BLaER1 treated with 17β-estradiol and CSF1 and Interleukin-3, amounts not matched to agents 10 nM and 100 nM (cell line): ENCODE data around the gene ALKAL2.
A peak's percentile ranks its signal among the peaks of the same experiment; 100 is the strongest.
"Not testable (repeated sequence)": the region's sequence is repeated elsewhere in the genome, so short reads cannot be mapped to it uniquely, and the experiment has no call there.

Source experiments
- H3K27ac ChIP-seq, 11 experiments: shearing (Covaris generic); formaldehyde crosslinking; 2 replicates each; pipeline ENCODE4 v1.8.1; 2022
- H3K27me3 ChIP-seq, 11 experiments: shearing (Covaris generic); formaldehyde crosslinking; 2 replicates each; pipeline ENCODE4 v1.8.1; 2022
- H3K36me3 ChIP-seq, 11 experiments: shearing (Covaris generic); formaldehyde crosslinking; 2 replicates each; pipeline ENCODE4 v1.8.1; 2022
- H3K4me1 ChIP-seq, 10 experiments: shearing (Covaris generic); formaldehyde crosslinking; 2 replicates each; pipeline ENCODE4 v1.8.1; 2022
- H3K4me2 ChIP-seq, 11 experiments: shearing (Covaris generic); formaldehyde crosslinking; 2 replicates each; pipeline ENCODE4 v1.8.1; 2022
- H3K4me3 ChIP-seq, 10 experiments: shearing (Covaris generic); formaldehyde crosslinking; 2 replicates each; pipeline ENCODE4 v1.8.1; 2022
- H3K9ac ChIP-seq, 11 experiments: shearing (Covaris generic); formaldehyde crosslinking; 2 replicates each; pipeline ENCODE4 v1.8.1; 2022
- H3K9me3 ChIP-seq, 11 experiments: shearing (Covaris generic); formaldehyde crosslinking; replicated peaks in 1 of 11; 2 replicates each; pipeline ENCODE4 v1.8.1; 2022
- H4K20me1 ChIP-seq, 11 experiments: shearing (Covaris generic); formaldehyde crosslinking; 2 replicates each; pipeline ENCODE4 v1.8.1; 2022
- Cebpa-rat ChIP-seq, 11 experiments: shearing (Covaris generic); IDR thresholded peaks; 2 replicates each; pipeline ENCODE4 v1.8.1; 2022

Gene ALKAL2, protein sequence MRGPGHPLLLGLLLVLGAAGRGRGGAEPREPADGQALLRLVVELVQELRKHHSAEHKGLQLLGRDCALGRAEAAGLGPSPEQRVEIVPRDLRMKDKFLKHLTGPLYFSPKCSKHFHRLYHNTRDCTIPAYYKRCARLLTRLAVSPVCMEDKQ

GRCh38 chr2:287911-288757, at the start of gene ALKAL2:
ALKAL2 (minus strand) TSS chr2:288091; CDS start chr2:287835, 256 bp downstream.
- H3K9me3 ChIP-seq, result peaks cover 0 to 1% (median 0%) of the 10 kb centered on the region in 11 experiments; a peak in 4 of 22 replicates
- peak within 1 kb of the TSS; percentile 50 to 66 (median 55) for H3K4me3 ChIP-seq
- no peak within 1 kb of the TSS for H3K27ac ChIP-seq
- peak within 1 kb of the TSS; percentile 77 to 97 (median 89) for H3K4me2 ChIP-seq
- H3K4me1 ChIP-seq, result peaks cover 17 to 26% (median 24%) of the 10 kb centered on the region in 10 experiments; a peak in 19 of 20 replicates
- peaks cover 6 to 68% (median 60%) of the 10 kb centered on the region in 11 experiments; a peak in 20 of 22 replicates for H4K20me1 ChIP-seq
- peak within 1 kb of the TSS in 5 of 11 experiments; percentile 23 to 49 (median 36); a peak in 5 of 22 replicates for H3K9ac ChIP-seq
- H3K36me3 ChIP-seq, result peaks cover 0 to 14% (median 4%) of the 10 kb centered on the region in 11 experiments; a peak in 10 of 22 replicates
- TF ChIP-seq Cebpa-rat (IDR thresholded peaks at IDR 0.05), result no peak
- H3K27me3 ChIP-seq, result peaks cover 76 to 95% (median 90%) of the 10 kb centered on the region in 11 experiments

DNA sequence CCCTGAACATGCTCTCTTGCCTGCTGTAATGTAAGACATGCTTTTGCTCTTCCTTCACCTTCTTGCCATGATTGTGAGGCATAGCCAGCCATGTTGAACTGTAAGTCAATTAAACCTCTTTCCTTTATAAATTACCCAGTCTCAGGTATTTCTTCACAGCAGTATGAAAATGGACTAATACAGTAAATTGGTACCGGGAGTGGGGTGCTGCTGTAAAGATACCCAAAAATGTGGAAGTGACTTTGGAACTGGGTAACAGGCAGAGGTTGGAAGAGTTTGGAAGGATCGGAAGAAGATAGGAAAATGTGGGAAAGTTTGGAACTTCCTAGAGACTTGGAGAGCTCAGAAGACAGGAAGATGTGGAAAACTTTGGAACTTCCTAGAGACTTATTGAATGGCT, 49.1 kb upstream of the ALKAL2 start:
- not testable (repeated sequence) for H3K27ac ChIP-seq, H3K4me3 ChIP-seq, H3K9ac ChIP-seq, H3K4me2 ChIP-seq, H4K20me1 ChIP-seq, H3K27me3 ChIP-seq
- Histone ChIP-seq H3K9me3 (peaks cover 53 to 77% (median 68%) of the 10 kb centered on the region in 11 experiments), H3K4me1 (peaks cover 0 to 16% (median 13%) of the 10 kb centered on the region in 10 experiments; a peak in 12 of 20 replicates), H3K36me3 (peaks cover 0 to 14% (median 0%) of the 10 kb centered on the region in 11 experiments; a peak in 1 of 22 replicates)

DNA sequence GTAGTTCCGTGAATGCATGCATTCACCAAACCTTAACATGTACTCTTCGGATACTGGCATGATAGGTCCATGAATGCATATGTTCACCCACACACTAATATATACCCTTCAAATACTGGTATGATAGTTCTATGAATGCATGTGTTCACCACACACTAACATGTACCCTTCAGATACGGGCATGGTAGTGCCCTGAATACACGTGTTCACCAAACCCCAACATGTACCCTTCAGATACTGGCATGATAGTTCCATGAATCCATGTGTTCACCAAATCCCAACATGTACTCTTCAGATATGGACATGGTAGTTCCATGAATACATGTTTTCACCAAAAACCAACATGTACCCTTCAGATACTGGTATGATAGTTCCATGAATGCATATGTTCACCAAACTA, 48.5 kb upstream of the ALKAL2 start:
- Histone ChIP-seq H3K27ac (no peak overlapping the region), H3K36me3 (peaks cover 0 to 14% (median 0%) of the 10 kb centered on the region in 11 experiments; a peak in 1 of 22 replicates), H4K20me1 (no peaks in the 10 kb centered on the region; a peak in 1 of 22 replicates), H3K4me3 (no peak overlapping the region), H3K9me3 (peaks cover 53 to 72% (median 64%) of the 10 kb centered on the region in 11 experiments), H3K27me3 (no peaks in the 10 kb centered on the region), H3K4me1 (peaks cover 0 to 12% (median 8%) of the 10 kb centered on the region in 10 experiments; a peak in 12 of 20 replicates), H3K9ac (no peak overlapping the region), H3K4me2 (no peak overlapping the region)
- TF ChIP-seq Cebpa-rat (IDR thresholded peaks at IDR 0.05), result no peak

GRCh38 chr2:332592-332991, 44.7 kb upstream of the ALKAL2 start:
- Histone ChIP-seq H3K4me2 (no peak overlapping the region), H3K4me1 (no peaks in the 10 kb centered on the region), H3K4me3 (no peak overlapping the region), H4K20me1 (no peaks in the 10 kb centered on the region), H3K9me3 (peaks cover 45 to 64% (median 49%) of the 10 kb centered on the region in 11 experiments), H3K36me3 (0 out of 22 replicates have a peak, but pooled peaks cover 0 to 2% (median 0%) of the 10 kb centered on the region in 11 experiments), H3K27me3 (no peaks in the 10 kb centered on the region), H3K27ac (no peak overlapping the region), H3K9ac (no peak overlapping the region)
- TF ChIP-seq Cebpa-rat (IDR thresholded peaks at IDR 0.05), result no peak

GRCh38 chr2:328761-329160, 40.9 kb upstream of the ALKAL2 start:
- Histone ChIP-seq H3K27ac (no peak overlapping the region), H3K9me3 (peaks cover 25 to 45% (median 34%) of the 10 kb centered on the region in 11 experiments), H3K4me2 (no peak overlapping the region), H3K9ac (no peak overlapping the region), H3K36me3 (no peaks in the 10 kb centered on the region), H3K27me3 (no peaks in the 10 kb centered on the region), H3K4me1 (no peaks in the 10 kb centered on the region), H4K20me1 (no peaks in the 10 kb centered on the region), H3K4me3 (no peak overlapping the region)
- TF ChIP-seq Cebpa-rat (IDR thresholded peaks at IDR 0.05), result no peak

DNA sequence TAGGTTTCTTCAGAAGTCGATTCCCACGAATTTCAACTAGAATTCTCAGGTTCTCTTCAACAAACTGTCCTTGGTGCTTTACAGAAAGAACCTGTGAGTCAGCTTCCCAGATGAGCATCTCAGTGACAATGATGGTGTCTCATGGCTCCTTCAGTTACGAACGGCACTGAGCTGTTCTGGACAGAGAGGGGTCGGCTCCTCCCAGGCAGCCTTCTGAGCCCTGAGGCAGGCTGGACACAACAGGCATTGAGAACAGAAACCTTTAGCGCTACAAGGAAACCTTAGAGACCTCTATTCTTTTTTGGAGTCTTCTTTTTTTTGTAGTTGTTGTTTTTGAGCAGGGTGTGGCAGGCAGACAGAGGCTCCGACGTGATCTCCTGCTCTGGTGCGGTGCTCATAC, 35.1 kb upstream of the ALKAL2 start:
- Histone ChIP-seq H3K9ac (no peak overlapping the region), H3K9me3 (peaks cover 9 to 16% (median 12%) of the 10 kb centered on the region in 11 experiments; a peak in 21 of 22 replicates), H3K4me1 (peaks cover 6 to 14% (median 8%) of the 10 kb centered on the region in 10 experiments; a peak in 15 of 20 replicates), H3K27ac (no peak overlapping the region), H3K36me3 (no peaks in the 10 kb centered on the region), H3K27me3 (no peaks in the 10 kb centered on the region), H3K4me2 (no peak overlapping the region), H4K20me1 (no peaks in the 10 kb centered on the region), H3K4me3 (no peak overlapping the region)
- TF ChIP-seq Cebpa-rat (IDR thresholded peaks at IDR 0.05), result no peak

GRCh38 chr2:322326-322725, 34.4 kb upstream of the ALKAL2 start:
- no peaks in the 10 kb centered on the region for H3K36me3 ChIP-seq
- no peaks in the 10 kb centered on the region for H3K27me3 ChIP-seq
- H3K4me3 ChIP-seq, result no peak overlapping the region
- H3K4me1 ChIP-seq, result peaks cover 6 to 15% (median 13%) of the 10 kb centered on the region in 10 experiments; a peak in 15 of 20 replicates
- H3K9ac ChIP-seq, result no peak overlapping the region
- H3K27ac ChIP-seq, result no peak overlapping the region
- no peak for TF ChIP-seq Cebpa-rat (IDR thresholded peaks at IDR 0.05)
- H4K20me1 ChIP-seq, result no peaks in the 10 kb centered on the region
- peaks cover 2 to 9% (median 7%) of the 10 kb centered on the region in 11 experiments; a peak in 16 of 22 replicates for H3K9me3 ChIP-seq
- no peak overlapping the region for H3K4me2 ChIP-seq

DNA sequence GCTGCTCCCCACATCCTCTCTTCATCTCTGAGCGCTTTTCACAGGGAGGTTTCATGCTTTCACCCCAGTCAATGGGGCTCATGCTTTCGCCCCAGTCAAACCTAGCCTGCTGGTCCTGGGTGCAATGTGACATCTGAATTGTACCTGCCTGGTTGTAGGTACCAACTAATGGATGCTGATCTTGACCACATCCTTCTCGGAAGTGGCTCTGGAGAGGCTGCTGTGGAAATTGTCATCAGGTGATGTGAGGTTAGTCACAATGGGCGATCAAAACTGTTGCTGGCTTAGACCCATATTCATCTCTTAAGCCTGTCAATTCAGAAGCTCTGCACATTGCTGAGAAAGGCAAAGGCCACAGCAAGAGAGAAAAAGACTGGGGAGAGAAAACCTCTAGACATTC, 32.7 kb upstream of the ALKAL2 start:
- no peak overlapping the region for H3K9ac ChIP-seq
- H3K27me3 ChIP-seq, result no peaks in the 10 kb centered on the region
- H3K27ac ChIP-seq, result no peak overlapping the region
- peaks cover 6 to 18% (median 13%) of the 10 kb centered on the region in 10 experiments; a peak in 15 of 20 replicates for H3K4me1 ChIP-seq
- H3K9me3 ChIP-seq, result no peaks in the 10 kb centered on the region; a peak in 1 of 22 replicates
- H3K36me3 ChIP-seq, result no peaks in the 10 kb centered on the region
- H4K20me1 ChIP-seq, result no peaks in the 10 kb centered on the region
- H3K4me3 ChIP-seq, result no peak overlapping the region
- no peak overlapping the region for H3K4me2 ChIP-seq
- TF ChIP-seq Cebpa-rat (IDR thresholded peaks at IDR 0.05), result no peak

DNA sequence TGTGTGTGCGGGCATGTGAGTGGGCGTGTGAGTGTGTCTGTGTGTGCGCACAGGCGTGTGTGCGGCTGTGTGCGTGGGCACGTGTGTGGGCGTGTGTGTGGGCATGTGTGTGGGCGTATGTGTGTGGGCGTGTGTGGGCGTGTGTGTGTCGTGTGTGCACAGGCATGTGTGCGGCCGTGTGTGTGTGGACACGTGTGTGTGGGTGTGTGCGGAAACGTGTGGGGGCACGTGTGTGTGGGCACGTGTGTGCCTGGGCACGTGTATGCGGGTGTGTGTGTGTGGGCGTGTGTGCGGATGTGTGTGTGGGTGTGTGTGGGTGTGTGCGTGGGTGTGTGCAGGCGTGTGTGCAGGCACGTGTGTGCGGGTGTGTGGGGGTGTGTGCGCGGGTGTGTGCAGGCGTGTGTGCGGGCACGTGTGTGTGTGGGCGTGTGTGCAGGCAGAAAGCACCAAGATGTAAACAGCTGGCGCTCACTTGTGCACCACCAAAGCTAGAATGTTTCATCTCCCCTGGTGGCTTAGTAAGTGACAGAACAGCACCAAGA, 31.2 kb upstream of the ALKAL2 start:
- peaks cover 0 to 10% (median 0%) of the 10 kb centered on the region in 11 experiments; a peak in 7 of 22 replicates for H3K9me3 ChIP-seq
- no peak for TF ChIP-seq Cebpa-rat (IDR thresholded peaks at IDR 0.05)
- 0 out of 22 replicates have a peak overlapping the region, but pooled peaks of 1 of the 11 experiments have one; percentile 57 for H3K4me2 ChIP-seq
- H3K27ac ChIP-seq, result no peak overlapping the region
- no peak overlapping the region for H3K9ac ChIP-seq
- H3K4me3 ChIP-seq, result no peak overlapping the region
- H3K4me1 ChIP-seq, result peaks cover 6 to 18% (median 13%) of the 10 kb centered on the region in 10 experiments; a peak in 15 of 20 replicates
- H3K36me3 ChIP-seq, result no peaks in the 10 kb centered on the region
- no peaks in the 10 kb centered on the region for H3K27me3 ChIP-seq
- H4K20me1 ChIP-seq, result no peaks in the 10 kb centered on the region
